Duodenal mucosa (tissue), 2 donors: ENCODE data around the gene KISS1R.
"Not testable (repeated sequence)": the region's sequence is repeated elsewhere in the genome, so short reads cannot be mapped to it uniquely, and the experiment has no call there.

Experiments used
- H3K27ac ChIP-seq: one replicate; pipeline ENCODE4 v1.7.0; 2013; ENCODE audit warnings: low read depth, low read length
- H3K27me3 ChIP-seq, 2 donors: one replicate each; pipeline ENCODE4 v1.7.0; 2013; ENCODE audit warnings: low read length in 2 of 2, control low read depth in 1 of 2; ENCODE audit not compliant: insufficient read depth in 2 of 2, control insufficient read depth in 1 of 2
- H3K36me3 ChIP-seq, 2 donors: one replicate each; pipeline ENCODE4 v1.7.0; 2013; ENCODE audit warnings: low read length in 2 of 2, control low read depth in 1 of 2; ENCODE audit not compliant: insufficient read depth in 2 of 2, control insufficient read depth in 1 of 2
- H3K4me1 ChIP-seq, 2 donors: one replicate each; pipeline ENCODE4 v1.7.0; 2013; ENCODE audit warnings: low read length in 2 of 2, control low read depth in 1 of 2; ENCODE audit not compliant: insufficient read depth in 2 of 2, control insufficient read depth in 1 of 2
- H3K4me3 ChIP-seq, 2 donors: one replicate each; pipeline ENCODE4 v1.7.0; 2013; ENCODE audit warnings: low read length in 2 of 2, low read depth in 1 of 2
- H3K9ac ChIP-seq, 2 donors: one replicate each; pipeline ENCODE4 v1.7.0; 2013; ENCODE audit warnings: low read length in 2 of 2, low read depth in 1 of 2
- H3K9me3 ChIP-seq, 2 donors: one replicate each; pipeline ENCODE4 v1.7.0; 2013; ENCODE audit warnings: low read length in 2 of 2, control low read depth in 1 of 2; ENCODE audit not compliant: control insufficient read depth in 1 of 2

Gene KISS1R

DNA sequence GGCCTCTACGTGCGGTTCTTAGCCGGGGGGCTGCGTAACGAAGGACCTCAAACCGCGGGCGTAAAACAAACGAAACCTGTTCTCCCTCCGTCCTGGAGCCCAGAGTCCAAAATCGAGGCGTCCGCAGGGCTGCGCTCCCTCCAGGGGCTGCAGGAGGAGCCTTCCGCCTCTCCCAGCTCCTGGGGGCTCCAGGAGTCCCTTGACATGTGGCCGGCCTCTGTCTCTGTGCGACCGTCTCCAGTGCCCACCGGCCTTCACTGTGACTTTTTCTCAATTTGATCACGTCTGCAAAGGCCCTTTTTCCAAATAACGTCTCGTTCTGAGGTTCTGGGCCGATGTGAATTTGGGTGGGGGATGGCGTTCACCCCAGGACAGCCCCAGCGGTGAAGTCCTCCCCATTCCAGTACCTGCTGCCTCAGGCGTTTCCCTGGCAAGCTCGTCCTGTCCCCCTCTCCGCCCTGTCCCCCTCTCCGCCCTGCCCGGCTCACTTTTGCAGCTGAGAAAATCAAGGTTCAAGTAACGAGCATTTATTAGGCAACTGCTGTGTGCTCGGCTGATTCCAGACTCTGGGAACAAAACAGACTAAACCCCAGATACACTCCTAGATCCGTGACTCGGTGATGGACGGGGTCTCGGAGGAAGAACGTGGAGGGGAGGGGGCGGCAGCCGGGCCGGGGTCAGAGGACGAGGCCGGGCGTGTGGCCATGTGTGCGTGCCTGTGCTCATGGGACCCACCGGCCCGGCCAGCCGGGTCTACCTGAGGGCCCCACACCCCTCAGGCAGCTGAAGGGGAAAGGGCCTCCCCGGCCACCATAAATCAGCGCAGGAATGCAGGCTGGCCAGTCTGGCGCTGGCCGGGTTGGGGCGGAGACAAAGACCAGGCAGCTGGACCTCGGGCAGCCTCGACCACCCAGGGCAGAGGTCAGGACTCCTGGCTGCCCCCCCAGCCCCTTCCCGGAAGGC, 39.0 kb downstream of the KISS1R start:
- no peak overlapping the region for H3K4me3 ChIP-seq
- H3K36me3 ChIP-seq = no peaks in the 10 kb centered on the region
- no peak overlapping the region for H3K27ac ChIP-seq
- H3K27me3 ChIP-seq = no peaks in the 10 kb centered on the region
- no peaks in the 10 kb centered on the region for H3K9me3 ChIP-seq
- no peak overlapping the region for H3K9ac ChIP-seq
- H3K4me1 ChIP-seq = peaks cover 13 to 25% of the 10 kb centered on the region in 2 donors

DNA sequence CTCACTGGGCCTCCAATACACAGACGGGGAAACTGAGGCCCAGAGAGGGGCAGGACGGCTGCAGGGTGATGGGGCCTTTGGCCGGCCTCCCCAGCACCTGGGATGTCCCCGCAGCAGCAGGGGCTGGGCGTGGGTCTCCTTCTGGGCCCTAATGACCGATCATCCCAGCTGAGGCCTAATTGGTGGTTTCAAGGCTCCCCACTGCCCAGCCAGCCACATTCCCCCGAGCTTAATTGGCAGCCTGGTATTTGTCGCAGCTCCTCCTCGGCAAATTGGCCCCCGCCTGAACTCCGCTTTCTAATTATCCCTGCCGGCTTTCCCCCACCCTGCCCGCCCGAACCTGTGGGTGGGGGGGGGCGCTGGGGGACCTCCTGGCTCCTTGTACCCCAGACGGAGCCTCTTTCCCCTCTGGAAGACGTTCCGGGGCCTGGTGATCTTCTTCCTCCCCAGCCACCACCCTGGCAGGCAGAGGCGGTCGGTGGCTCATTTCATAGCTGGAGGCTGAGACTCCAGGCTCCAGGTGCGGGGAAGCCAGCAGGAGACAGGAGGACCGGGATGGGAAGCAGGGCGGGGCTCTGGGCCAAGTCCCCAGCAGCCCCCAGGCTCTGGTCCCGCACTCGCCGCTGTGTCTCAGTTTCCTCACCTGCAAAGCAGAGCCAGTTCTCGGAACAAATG, 39.8 kb downstream of the KISS1R start:
- Histone ChIP-seq H3K9ac (no peak overlapping the region), H3K4me1 (peaks cover 13 to 21% of the 10 kb centered on the region in 2 donors), H3K27ac (no peak overlapping the region), H3K27me3 (no peaks in the 10 kb centered on the region), H3K4me3 (no peak overlapping the region), H3K9me3 (no peaks in the 10 kb centered on the region), H3K36me3 (no peaks in the 10 kb centered on the region)

DNA sequence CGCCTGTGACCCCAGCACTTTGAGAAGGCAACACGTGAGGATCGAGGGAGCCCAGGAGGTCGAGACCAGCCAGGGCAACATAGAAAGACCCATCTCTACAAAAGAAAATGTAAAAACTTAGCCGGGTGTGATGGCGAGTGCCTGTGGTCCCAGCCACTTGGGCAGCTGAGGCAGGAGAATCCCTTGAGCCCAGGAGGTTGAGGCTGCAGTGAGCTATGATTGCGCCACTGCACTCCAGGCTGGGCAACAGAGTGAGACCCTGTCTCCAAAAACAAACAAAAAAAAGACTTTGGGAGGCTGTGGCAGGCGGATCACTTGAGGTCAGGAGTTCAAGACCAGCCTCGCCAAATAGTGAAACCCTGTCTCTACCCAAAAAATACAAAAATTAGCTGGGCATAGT, 40.4 kb downstream of the KISS1R start:
- not testable (repeated sequence) for H3K36me3 ChIP-seq, H3K27me3 ChIP-seq, H3K9me3 ChIP-seq, H3K27ac ChIP-seq, H3K9ac ChIP-seq, H3K4me3 ChIP-seq
- peaks cover 10 to 14% of the 10 kb centered on the region in 2 donors for H3K4me1 ChIP-seq

DNA sequence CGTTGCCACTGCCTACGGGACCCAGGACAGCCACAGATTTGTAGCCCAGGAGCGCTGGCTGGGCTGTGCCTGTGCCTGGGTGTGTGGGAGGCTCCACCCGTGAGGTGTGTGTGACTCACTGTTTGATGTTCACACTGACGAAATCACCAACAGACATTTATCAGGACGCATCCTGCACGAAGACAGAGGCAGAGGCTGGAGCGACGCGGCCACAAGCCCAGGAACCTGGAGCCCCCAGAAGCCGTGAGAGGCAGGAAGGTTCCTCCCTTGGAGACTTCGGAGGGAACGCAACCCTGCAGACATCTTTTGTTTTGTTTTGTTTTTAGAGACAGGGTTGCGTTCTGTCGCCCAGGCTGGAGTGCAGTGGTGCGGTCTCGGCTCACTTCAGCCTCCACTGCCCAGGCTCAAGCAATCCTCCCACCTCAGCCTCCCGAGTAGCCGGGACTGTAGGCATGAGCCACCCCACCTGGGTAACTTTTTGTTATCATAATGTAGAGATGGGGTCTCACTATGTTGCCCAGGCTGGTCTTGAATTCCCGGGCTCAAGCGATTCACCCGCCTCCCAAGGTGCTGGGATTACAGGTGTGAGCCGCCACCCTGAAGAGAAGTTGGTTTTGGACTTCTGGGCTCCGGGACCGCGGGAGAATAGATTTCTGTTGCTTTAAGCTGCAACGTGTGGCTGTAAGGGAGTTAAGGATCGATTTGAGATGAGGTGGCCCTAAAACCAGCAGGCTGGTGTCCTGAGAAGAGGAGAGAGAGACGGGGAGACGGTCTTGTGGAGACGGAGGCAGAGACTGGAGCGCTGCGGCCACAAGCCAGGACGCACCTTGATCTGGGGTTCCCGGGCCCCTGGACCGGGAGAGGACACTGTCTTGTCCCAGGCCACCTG, 42.1 kb downstream of the KISS1R start:
- H3K27me3 ChIP-seq = no peaks in the 10 kb centered on the region
- peaks cover 0 to 6% of the 10 kb centered on the region in 2 donors for H3K4me1 ChIP-seq
- H3K36me3 ChIP-seq = peaks cover 0 to 2% of the 10 kb centered on the region in 2 donors
- no peaks in the 10 kb centered on the region for H3K9me3 ChIP-seq
- H3K4me3 ChIP-seq = no peak overlapping the region
- H3K27ac ChIP-seq = no peak overlapping the region
- no peak overlapping the region for H3K9ac ChIP-seq

DNA sequence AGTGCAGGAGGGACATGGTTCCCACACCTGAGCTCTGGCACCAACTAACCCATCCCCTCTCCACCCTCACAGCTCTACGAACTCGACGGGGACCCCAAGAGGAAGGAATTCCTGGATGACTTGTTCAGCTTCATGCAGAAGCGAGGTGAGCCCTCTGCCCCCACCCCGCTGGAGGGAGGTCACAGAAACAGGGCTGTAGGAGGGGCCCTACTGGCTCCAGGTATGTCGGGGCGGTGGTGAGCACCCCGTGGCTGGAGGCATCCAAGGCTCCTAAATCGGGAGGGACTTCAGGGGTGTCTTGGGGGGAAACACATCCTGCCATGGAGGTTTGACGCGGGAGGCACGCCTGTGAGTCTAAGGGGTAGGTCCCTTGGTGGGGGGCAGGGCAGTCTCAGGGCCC, 42.9 kb downstream of the KISS1R start:
- H3K27ac ChIP-seq = no peak overlapping the region
- H3K4me1 ChIP-seq = peaks cover 0 to 4% of the 10 kb centered on the region in 2 donors
- no peaks in the 10 kb centered on the region for H3K27me3 ChIP-seq
- H3K4me3 ChIP-seq = no peak overlapping the region
- no peak overlapping the region for H3K9ac ChIP-seq
- no peaks in the 10 kb centered on the region for H3K9me3 ChIP-seq
- H3K36me3 ChIP-seq = peaks cover 0 to 10% of the 10 kb centered on the region in 2 donors

DNA sequence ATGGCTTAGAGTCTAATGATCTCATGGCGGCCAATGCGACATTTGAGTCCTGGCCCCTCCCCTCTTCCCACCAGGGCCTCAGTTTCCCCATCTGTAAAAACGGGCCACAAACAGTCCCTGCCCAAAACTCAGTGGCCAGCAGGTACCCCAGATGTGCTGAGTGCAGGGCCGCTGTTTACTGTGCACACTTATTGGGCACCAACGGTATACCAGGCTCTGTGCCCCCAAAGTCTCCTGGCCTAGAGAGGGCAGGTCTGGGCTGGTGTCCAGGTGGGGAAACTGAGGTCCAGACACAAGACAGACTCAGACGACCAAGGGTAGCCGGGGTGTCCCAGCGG, 43.4 kb downstream of the KISS1R start:
- no peak overlapping the region for H3K9ac ChIP-seq
- H3K4me1 ChIP-seq = no peaks in the 10 kb centered on the region
- H3K9me3 ChIP-seq = no peaks in the 10 kb centered on the region
- peaks cover 0 to 13% of the 10 kb centered on the region in 2 donors for H3K36me3 ChIP-seq
- H3K4me3 ChIP-seq = no peak overlapping the region
- no peaks in the 10 kb centered on the region for H3K27me3 ChIP-seq
- no peak overlapping the region for H3K27ac ChIP-seq

DNA sequence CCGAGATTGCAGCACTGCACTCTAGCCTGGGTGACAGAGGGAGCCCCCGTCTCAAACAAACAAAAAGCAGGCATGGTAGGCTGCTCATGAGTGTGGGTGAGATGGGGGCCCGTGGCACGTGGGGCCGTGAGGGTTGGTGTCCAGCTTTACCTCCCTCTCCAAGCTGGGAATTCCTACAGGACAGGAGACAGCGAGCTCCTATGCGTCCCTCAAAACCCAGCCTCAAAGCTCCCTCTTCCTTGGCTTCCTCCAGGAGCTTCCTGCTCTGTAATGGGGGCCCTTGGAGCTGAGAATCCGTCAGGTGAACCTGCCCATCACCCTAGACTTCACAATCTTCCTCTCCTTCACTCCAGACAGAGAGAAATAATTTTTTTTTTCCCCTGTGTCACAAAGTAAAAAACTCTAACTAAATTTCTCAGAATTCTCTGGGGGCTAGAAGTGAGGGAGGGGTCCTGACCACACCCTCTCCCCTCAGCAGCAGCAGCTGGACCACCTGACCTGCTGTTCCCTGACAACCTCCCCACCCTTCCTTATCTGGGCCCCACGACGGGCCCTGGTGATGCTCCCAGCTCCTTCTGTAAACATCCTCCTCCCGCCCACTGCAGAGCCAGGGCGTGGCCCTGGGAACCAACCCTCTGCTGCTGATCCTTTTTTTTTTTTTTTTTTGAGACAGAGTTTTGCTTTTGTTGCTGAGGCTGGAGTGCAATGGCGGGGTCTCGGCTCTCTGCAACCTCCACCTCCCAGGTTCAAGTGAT, 44.9 kb downstream of the KISS1R start:
- Histone ChIP-seq H3K27ac (no peak overlapping the region), H3K9ac (no peak overlapping the region), H3K4me1 (no peaks in the 10 kb centered on the region), H3K9me3 (no peaks in the 10 kb centered on the region), H3K4me3 (no peak overlapping the region), H3K27me3 (no peaks in the 10 kb centered on the region), H3K36me3 (peaks cover 0 to 17% of the 10 kb centered on the region in 2 donors)

DNA sequence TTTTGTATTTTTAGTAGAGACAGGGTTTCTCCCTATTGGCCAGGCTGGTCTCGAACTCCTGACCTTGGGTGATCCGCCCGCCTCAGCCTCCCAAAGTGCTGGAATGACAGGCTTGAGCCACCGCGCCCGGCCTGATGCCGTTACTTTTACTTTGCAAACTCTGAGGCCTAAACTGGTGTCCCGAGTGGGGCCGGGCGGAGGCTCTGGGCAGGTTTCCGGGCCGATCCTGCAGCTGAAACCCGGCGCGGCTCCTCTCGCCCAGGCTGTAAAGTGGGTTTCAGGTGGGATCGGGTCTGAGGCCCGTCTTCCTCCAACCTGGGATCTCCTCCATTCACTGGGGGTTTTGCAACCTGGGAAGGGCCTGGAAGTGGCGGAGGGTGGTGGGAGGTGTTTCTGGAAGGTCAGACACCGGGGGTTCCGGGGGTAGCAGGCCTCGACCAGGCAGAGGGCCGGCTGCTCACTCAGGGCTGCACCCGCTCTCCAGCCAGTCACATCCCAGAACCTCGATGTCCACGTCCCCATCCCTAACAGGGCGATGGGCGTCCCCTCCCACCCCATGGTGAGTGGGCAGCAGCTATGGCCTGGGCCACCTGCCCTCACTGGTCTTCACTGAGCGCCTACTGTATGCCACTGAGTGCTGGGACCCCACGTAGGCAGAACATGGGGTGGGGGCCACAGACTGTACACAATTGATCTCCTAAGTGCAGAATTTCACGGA, 45.7 kb downstream of the KISS1R start:
- no peaks in the 10 kb centered on the region for H3K9me3 ChIP-seq
- H3K4me1 ChIP-seq = no peaks in the 10 kb centered on the region
- no peak overlapping the region for H3K4me3 ChIP-seq
- no peak overlapping the region for H3K9ac ChIP-seq
- no peak overlapping the region for H3K27ac ChIP-seq
- peaks cover 0 to 21% of the 10 kb centered on the region in 2 donors for H3K36me3 ChIP-seq
- H3K27me3 ChIP-seq = no peaks in the 10 kb centered on the region

DNA sequence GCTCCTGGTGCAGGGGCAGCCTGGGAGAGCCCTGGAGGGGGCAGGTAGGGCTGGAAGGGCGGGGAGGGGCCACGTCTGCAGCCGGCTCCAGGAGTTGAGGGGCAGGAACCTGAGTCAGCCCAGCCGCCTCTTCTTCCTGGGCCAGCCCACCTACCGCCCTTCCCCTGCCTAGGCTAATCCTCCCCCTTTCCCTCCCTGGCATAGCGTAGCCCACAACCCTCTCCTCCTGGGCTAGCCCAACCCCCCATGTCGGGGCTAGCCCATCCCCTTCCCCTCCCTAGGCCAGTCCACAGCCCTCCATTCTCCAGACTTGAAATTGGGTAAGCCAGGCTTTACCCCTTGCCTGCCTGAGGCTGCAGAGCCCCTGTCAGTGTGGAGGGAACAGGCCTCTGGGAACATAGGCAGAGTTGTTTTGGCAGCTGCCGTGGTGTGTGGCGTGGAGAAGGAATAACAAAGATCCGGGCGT, 46.4 kb downstream of the KISS1R start:
- Histone ChIP-seq H3K4me1 (no peaks in the 10 kb centered on the region), H3K4me3 (no peak overlapping the region), H3K36me3 (peaks cover 0 to 25% of the 10 kb centered on the region in 2 donors), H3K27me3 (no peaks in the 10 kb centered on the region), H3K27ac (no peak overlapping the region), H3K9ac (no peak overlapping the region), H3K9me3 (no peaks in the 10 kb centered on the region)
